GM11168 (cell line): ENCODE results near the gene ALKBH3.

Experiments used
- in situ Hi-C: fragments of 300-500 bp; cut with MboI; formaldehyde crosslinking; loops from one replicate; pipeline ENCODE4 v1.12.0; 2022; ENCODE audit warnings: low sequenced_read_pairs; ENCODE audit not compliant: unreplicated experiment

The ALKBH3 gene

DNA sequence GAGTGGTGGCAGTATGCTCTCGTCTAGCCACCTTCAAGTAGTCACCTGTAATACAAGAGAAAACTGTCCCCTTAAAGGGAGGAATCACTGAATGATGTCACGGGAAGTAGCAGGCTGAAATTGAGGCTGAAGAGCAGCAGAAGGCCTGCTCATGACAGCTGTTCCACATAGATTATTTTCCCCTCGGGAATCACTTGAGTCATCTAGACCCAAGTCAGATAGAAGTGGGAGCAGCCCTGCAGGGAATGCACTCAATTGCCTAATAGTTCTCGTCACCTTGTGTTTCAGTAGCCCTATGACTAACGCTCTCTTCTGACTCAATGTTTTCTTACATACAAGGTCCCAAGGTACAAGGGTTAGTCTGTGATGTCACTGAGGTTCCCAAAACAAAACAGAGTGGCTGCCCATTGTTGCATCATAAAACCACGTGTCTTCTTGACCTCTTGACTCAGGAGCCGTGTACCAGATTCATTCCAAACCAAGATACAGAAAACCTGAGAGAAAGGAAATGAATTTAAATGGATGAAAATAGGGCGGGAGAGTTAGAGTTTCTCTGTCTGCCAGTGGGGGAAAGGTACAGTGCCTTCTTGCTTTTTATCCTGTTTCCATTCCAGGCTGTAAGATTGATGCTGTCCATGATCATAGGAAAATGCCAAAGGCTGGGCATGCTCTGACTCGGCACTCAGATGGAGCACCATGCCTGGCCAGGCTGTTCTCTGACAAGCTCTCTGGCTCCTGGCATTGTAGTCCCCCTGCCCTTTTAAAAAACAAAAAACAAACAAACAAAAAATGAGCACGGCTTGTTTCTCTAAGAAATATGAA lies 40.2 kb downstream of the ALKBH3 start:
- in situ Hi-C loops: no loop called here

- in situ Hi-C loops: no loop called here
Measured at GRCh38 chr11:43921561-43922294, 41.1 kb downstream of the ALKBH3 start.

GRCh38 chr11:43922295-43922648 lies 41.6 kb downstream of the ALKBH3 start:
- in situ Hi-C loops: no loop called here

DNA sequence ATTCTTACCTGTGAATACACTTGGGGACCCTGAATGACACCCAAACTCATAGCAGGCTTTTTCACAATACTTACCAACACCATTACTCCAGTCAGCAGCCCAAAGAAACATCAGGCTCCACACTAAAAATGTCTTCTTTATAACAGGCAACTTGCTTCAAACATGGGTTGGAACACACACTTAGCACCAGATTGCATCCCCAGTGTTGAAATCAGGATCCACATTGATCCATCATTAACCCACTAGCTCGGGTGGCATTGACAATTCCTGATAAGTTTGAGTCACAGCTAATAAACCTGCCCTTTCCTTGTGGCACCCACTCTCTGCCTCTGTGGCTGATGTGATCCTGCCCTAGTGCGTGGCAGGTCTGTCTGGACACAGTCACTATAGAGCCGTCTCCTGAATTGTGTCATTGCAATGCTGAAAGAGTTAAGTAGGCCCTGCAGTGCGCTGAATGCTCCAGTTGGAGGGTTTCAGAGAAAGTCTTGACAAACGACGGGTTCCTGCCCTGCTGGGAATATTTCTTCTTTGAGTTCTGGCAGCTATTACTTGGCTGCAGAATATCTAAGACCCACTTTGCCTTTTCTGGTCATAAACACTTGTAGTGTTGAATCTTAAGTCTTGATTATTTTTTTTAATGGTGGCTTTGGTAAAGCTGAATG lies 42.2 kb downstream of the ALKBH3 start:
- in situ Hi-C loops: no loop called here

- in situ Hi-C loops: no loop called here
Measured at GRCh38 chr11:43923406-43924111, 42.9 kb downstream of the ALKBH3 start.

DNA sequence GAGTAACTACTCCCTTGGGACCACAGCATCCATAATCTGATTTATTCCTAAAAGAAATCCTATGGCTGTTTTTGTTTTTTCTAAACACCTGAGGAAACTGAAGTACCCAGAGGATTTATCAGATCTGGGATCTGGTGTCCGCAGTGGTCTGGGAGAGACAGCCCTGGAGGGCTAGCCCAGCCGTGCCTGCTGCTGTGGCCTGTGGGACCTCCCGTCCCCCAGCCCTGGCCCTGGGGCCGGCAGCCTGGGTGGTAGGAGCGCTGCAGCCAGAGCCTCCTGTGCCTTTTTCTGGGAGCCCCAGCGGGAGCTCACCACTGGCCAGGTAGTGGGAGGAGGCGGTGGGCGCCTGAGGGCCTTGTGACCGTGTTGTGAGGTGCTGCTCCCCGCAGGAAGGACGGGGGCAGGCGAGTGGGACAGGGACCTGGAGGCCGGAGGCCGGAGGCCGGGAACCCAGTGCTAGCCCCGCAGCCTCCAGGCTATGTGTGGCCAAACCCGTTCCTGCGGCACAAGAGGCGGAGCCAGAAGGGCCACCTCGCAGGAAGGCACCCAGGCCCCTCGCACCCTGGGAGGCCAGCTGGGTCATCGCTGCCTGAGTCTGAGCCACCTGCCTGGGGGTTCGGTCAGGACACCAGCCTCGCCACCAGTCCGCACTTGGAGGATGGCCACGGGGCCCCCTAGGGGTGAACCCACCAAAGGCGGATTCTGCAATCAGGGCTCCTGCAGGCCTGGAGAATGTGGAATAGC lies 43.7 kb downstream of the ALKBH3 start:
- in situ Hi-C loops: no loop called here

DNA sequence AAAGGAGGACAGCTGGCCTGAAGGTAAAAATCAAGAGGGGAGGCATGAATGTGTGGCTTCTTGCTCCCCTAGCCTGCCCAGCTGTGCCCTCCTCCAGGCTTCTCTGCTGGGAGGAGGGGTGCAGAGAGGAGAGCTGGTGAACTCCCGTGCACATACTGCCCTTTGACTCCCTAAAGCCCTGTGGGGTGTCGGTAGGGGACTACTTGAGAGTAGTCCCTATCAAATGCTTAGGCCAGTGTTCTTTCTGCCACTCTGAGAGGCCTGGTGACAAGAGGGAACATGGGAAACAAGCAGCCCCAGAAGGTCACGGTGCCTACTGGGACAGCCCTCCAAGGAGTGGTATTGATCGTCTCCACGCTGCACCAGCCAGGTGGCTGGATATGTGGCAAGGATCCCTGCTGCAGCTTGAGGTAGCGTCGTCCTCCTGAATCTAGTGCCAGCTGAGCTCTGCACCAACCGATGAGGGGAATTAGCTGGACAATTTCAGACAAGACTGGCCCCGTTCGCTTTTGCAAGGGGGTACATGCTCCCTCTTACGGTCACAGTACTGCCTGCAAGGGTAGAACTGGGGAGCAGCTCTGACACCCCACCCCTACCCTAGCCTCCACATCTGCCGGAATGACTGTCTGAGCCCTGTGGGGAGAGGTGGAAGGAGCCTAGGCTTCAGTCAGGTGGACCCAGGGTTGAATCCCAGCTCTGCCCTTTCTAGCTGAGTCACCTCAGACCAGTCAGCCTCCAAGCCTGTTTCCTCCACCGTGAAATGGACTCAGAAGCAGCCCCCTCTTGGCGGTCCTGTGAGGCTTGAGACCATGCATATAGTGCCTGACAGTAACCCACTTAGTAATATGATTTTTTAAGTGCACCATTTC lies 44.7 kb downstream of the ALKBH3 start:
- in situ Hi-C loops: no loop called here

DNA sequence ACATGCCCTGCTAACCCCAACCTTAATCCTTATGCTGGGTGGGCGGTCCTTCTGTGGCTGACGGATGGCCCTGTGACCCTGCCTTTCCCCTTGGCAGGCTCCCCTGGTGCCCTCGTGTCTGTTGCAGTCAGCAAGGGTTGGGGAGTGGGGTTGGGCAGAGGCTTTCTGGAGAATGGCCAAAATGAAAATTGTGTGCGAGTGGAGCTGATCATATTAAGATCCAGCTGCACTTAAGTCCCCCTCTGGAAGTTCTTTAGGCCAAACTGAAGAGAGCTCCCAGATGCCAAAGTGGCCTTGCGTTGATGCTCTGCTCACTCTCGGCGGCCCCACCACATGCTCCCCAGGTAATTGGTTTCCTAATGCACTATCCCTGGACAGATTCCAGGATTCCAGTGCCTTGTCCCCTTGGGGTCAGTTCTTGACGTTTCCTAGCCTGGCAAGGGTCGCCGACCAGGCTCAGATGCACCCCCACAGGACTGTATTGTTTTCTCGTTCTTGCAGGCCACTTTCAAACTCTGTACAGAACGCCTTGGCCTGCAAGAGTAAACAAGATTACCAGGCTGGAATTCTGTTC lies 45.4 kb downstream of the ALKBH3 start:
- in situ Hi-C loops: no loop called here

GRCh38 chr11:43927070-43927469 lies 46.4 kb downstream of the ALKBH3 start:
- in situ Hi-C loops: no loop called here

DNA sequence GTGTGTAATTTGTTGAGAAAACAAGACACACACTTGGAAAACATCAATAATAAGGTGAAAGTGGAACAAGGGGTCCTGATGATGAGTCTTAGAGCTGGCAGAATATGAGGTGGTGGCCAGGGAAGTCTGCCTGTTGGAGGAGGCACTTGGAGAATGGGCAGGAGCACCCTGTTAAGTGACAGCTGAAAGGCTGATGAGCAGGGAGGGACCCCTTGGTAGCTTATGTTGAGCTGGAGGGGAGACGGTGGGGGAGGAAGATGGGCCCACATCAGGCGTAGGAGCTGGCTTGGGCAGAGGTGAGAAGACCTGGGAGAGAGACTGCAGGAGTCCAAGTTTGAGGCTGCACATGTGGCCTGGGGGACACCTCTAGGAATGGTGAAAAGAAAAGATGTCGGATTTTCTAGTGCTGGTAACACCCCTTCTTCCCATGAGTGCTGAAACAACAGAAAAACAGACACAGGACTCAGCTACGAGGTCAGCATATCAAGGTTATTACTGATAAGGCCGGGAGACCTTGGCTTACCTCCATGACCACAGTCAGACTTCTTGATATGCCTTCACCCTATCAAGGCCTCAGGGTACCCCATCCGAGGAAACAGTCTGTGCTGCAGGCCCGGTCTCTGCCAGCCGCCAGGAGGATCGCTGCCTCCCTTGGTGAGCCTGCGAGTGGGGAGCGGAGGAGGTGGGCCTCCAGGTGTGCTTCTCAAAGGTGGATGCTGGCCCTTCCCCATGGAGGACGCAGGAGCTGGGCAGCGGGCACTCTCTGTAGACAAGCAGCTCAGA lies 47.5 kb downstream of the ALKBH3 start:
- in situ Hi-C loops: no loop called here

DNA sequence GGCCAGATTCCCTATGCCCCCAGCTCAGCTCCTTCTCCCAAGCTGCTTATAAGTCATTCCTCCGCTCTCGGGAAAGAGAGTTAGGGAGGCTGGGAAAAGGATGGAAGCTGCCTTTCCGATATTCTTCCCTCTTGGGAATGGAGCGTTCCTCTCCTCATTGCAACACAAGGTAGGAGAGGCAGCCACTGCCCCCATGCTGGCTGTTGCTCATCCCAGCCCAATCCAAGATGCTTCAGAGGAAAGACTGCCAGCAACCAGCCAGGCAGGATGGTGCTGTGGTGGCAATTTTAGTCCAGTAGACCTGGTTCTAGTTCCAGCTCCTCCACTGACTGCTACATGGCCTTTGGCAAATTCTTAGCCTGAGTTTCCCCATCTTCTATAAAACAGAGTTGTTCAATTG lies 48.1 kb downstream of the ALKBH3 start:
- in situ Hi-C loops: no loop called here

- in situ Hi-C loops: no loop called here
Measured at GRCh38 chr11:43930868-43931716, 50.5 kb downstream of the ALKBH3 start.

DNA sequence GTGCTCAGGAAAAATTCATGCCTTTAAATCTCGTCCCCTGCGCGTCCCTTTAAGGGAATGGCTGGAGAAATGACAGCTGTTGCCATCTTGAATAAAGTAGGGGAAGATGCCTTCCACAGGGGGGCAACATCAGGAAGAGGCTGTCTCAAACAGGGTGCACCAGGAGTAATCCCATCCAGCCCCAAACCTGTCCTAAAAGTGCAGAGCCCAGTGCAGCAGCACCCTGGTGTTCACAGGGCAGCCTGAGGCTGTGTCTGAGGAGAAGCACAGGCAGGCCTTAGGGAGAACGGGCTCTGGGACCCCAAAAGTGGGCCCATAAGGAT lies 51.0 kb downstream of the ALKBH3 start:
- in situ Hi-C loops: no loop called here

- in situ Hi-C loops: no loop called here
Measured at GRCh38 chr11:43933226-43933607, 52.6 kb downstream of the ALKBH3 start.

- in situ Hi-C loops: no loop called here
Measured at GRCh38 chr11:43933608-43934551, 53.2 kb downstream of the ALKBH3 start.
